ENCODE data around the gene FBXW9.

- TF ChIP-seq, protein P1, sequence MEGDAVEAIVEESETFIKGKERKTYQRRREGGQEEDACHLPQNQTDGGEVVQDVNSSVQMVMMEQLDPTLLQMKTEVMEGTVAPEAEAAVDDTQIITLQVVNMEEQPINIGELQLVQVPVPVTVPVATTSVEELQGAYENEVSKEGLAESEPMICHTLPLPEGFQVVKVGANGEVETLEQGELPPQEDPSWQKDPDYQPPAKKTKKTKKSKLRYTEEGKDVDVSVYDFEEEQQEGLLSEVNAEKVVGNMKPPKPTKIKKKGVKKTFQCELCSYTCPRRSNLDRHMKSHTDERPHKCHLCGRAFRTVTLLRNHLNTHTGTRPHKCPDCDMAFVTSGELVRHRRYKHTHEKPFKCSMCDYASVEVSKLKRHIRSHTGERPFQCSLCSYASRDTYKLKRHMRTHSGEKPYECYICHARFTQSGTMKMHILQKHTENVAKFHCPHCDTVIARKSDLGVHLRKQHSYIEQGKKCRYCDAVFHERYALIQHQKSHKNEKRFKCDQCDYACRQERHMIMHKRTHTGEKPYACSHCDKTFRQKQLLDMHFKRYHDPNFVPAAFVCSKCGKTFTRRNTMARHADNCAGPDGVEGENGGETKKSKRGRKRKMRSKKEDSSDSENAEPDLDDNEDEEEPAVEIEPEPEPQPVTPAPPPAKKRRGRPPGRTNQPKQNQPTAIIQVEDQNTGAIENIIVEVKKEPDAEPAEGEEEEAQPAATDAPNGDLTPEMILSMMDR (IDR thresholded peaks at IDR 0.05; ENCODE audit: poor library complexity): no peak
- no peak for TF ChIP-seq EZH2 (IDR thresholded peaks at IDR 0.05; ENCODE audit: borderline replicate concordance)
These were observed 19.5 kb downstream of the FBXW9 start for GRCh38 chr19:12676928-12677327.

Measured in hepatocyte (in vitro differentiated cells).